ENCODE data around the gene ATOSA. TPM values are rescaled to one million over a fixed set of nuclear protein-coding genes. Genes with fewer than 3 reads are reported as not detected.

The ATOSA gene
- total and polyA plus RNA-seq, 7 donors: 21.0 to 90.3 (median 50.1) TPM

- Histone ChIP-seq H3K27ac (peak overlapping the region; percentile 68 to 79 (median 76)), H3K4me1 (peaks cover 2 to 76% (median 58%) of the 10 kb centered on the region in 4 donors), H3K27me3 (no peaks in the 10 kb centered on the region), H3K9me3 (no peaks in the 10 kb centered on the region), H3K36me3 (peaks cover 0 to 3% (median 0%) of the 10 kb centered on the region in 4 donors), H3K4me3 (no peak overlapping the region)
- WGBS, 2 donors: 15 to 49% methylated on average over 5 of the region's 5 CpGs
- TF ChIP-seq CTCF (IDR thresholded peaks at IDR 0.05): no peak
- TF ChIP-seq POLR2AphosphoS5 (IDR thresholded peaks at IDR 0.05): no peak
- TF ChIP-seq EP300 (IDR thresholded peaks at IDR 0.05): no peak
- no peak for TF ChIP-seq POLR2A (IDR thresholded peaks at IDR 0.05)
- no peak for DNase-seq
- intact Hi-C loops (cut with DNase I): loop anchor here (2.0 kb wide), 1 partner anchor 26 kb away; the partner anchor contains the start of gene ATOSA
Measured at GRCh38 chr15:52652984-52653383, 26.2 kb downstream of the ATOSA start.

- 20 to 46% methylated on average over 1 of the region's 1 CpG for WGBS, 2 donors
- no peaks in the 10 kb centered on the region for H3K9me3 ChIP-seq
- peaks cover 2 to 69% (median 51%) of the 10 kb centered on the region in 4 donors for H3K4me1 ChIP-seq
- TF ChIP-seq POLR2AphosphoS5 (IDR thresholded peaks at IDR 0.05): no peak
- TF ChIP-seq POLR2A (IDR thresholded peaks at IDR 0.05): no peak
- TF ChIP-seq CTCF (IDR thresholded peaks at IDR 0.05): no peak
- TF ChIP-seq EP300 (IDR thresholded peaks at IDR 0.05): no peak
- H3K27me3 ChIP-seq: no peaks in the 10 kb centered on the region
- DNase-seq: no peak
- H3K36me3 ChIP-seq: peaks cover 0 to 8% (median 0%) of the 10 kb centered on the region in 4 donors
- peak overlapping the region in 3 of 4 donors; percentile 22 to 41 (median 37) for H3K4me3 ChIP-seq
- intact Hi-C loops (cut with DNase I): loop anchor here (2.0 kb wide), 1 partner anchor 27 kb away; the partner anchor contains the start of gene ATOSA
- peak overlapping the region; percentile 68 to 79 (median 76) for H3K27ac ChIP-seq
Measured at GRCh38 chr15:52652286-52652685, 26.9 kb downstream of the ATOSA start.

GRCh38 chr15:52651868-52652267 is 27.3 kb downstream of the ATOSA start:
- no peak for TF ChIP-seq EP300 (IDR thresholded peaks at IDR 0.05)
- TF ChIP-seq POLR2A (IDR thresholded peaks at IDR 0.05): no peak
- TF ChIP-seq POLR2AphosphoS5 (IDR thresholded peaks at IDR 0.05): peak in 2 of 4 donors; percentile 22 to 74
- TF ChIP-seq CTCF (IDR thresholded peaks at IDR 0.05): no peak
- Histone ChIP-seq H3K4me3 (peak overlapping the region in 3 of 4 donors; percentile 22 to 41 (median 37)), H3K27ac (peak overlapping the region; percentile 68 to 79 (median 76)), H3K36me3 (peaks cover 0 to 10% (median 0%) of the 10 kb centered on the region in 4 donors), H3K27me3 (no peaks in the 10 kb centered on the region), H3K9me3 (no peaks in the 10 kb centered on the region), H3K4me1 (peaks cover 2 to 65% (median 47%) of the 10 kb centered on the region in 4 donors)
- intact Hi-C loops (cut with DNase I): loop anchor here (2.0 kb wide), 1 partner anchor 27 kb away; the partner anchor contains the start of gene ATOSA
- 24 to 34% methylated on average over 8 of the region's 8 CpGs for WGBS, 2 donors
- DNase-seq: peak; percentile 87

GRCh38 chr15:52651114-52651513 is 28.1 kb downstream of the ATOSA start:
- H3K4me3 ChIP-seq: peak overlapping the region in 1 of 4 donors; percentile 37
- H3K27me3 ChIP-seq: no peaks in the 10 kb centered on the region
- H3K27ac ChIP-seq: peak overlapping the region in 2 of 4 donors; percentile 78 to 79
- peaks cover 0 to 10% (median 0%) of the 10 kb centered on the region in 4 donors for H3K36me3 ChIP-seq
- H3K9me3 ChIP-seq: no peaks in the 10 kb centered on the region
- H3K4me1 ChIP-seq: peaks cover 2 to 58% (median 39%) of the 10 kb centered on the region in 4 donors
- DNase-seq: no peak
- intact Hi-C loops (cut with DNase I): no loop called here
- WGBS, 2 donors: 97% methylated on average over 1 of the region's 1 CpG
- TF ChIP-seq EP300 (IDR thresholded peaks at IDR 0.05) (no peak), POLR2A (IDR thresholded peaks at IDR 0.05) (no peak), POLR2AphosphoS5 (IDR thresholded peaks at IDR 0.05) (no peak), CTCF (IDR thresholded peaks at IDR 0.05) (no peak)
